ENCODE data around the gene HIVEP3. TPM values are rescaled to one million over a fixed set of nuclear protein-coding genes. Genes with fewer than 3 reads are reported as not detected.

HIVEP3 gene
- total and polyA plus RNA-seq, 11 donors, result 3.2 to 11.9 (median 5.0) TPM

GRCh38 chr1:41715441-41716095 lies 203.2 kb downstream of the HIVEP3 start:
- 96 to 99% (median 97%) methylated on average over 8 of the region's 8 CpGs for WGBS, 4 donors
- Histone ChIP-seq H3K4me1 (peaks cover 0 to 28% (median 11%) of the 10 kb centered on the region in 12 donors), H3K4me3 (no peak overlapping the region), H3K9me3 (no peaks in the 10 kb centered on the region), H3K36me3 (no peaks in the 10 kb centered on the region), H3K27ac (no peak overlapping the region), H3K27me3 (no peaks in the 10 kb centered on the region)
- intact Hi-C loops (cut with DNase I), result no loop called here
- TF ChIP-seq CTCF (IDR thresholded peaks at IDR 0.05) (no peak), POLR2A (IDR thresholded peaks at IDR 0.05) (no peak)
- DNase-seq (no peak), ATAC-seq (no peak)

GRCh38 chr1:41714638-41715389 lies 203.9 kb downstream of the HIVEP3 start:
- no peaks in the 10 kb centered on the region for H3K36me3 ChIP-seq
- no peak for ATAC-seq
- TF ChIP-seq CTCF (IDR thresholded peaks at IDR 0.05) (no peak), POLR2A (IDR thresholded peaks at IDR 0.05) (no peak)
- H3K27ac ChIP-seq, result no peak overlapping the region
- H3K4me1 ChIP-seq, result peaks cover 0 to 26% (median 11%) of the 10 kb centered on the region in 12 donors
- no peak for DNase-seq
- WGBS, 4 donors, result 68 to 82% (median 74%) methylated on average over 9 of the region's 9 CpGs
- intact Hi-C loops (cut with DNase I), result no loop called here
- H3K27me3 ChIP-seq, result no peaks in the 10 kb centered on the region
- no peaks in the 10 kb centered on the region for H3K9me3 ChIP-seq
- H3K4me3 ChIP-seq, result no peak overlapping the region

- no peaks in the 10 kb centered on the region for H3K36me3 ChIP-seq
- WGBS, 4 donors, result 77 to 85% (median 79%) methylated on average over 6 of the region's 6 CpGs
- peak in 1 of 4 donors; percentile 29 for ATAC-seq
- DNase-seq, result no peak
- H3K27me3 ChIP-seq, result no peaks in the 10 kb centered on the region
- H3K4me3 ChIP-seq, result no peak overlapping the region
- intact Hi-C loops (cut with DNase I), result no loop called here
- no peaks in the 10 kb centered on the region for H3K9me3 ChIP-seq
- no peak overlapping the region for H3K27ac ChIP-seq
- no peak for TF ChIP-seq POLR2A (IDR thresholded peaks at IDR 0.05)
- no peak for TF ChIP-seq CTCF (IDR thresholded peaks at IDR 0.05)
- H3K4me1 ChIP-seq, result peaks cover 0 to 28% (median 11%) of the 10 kb centered on the region in 12 donors
Measured at GRCh38 chr1:41713557-41714327, 205.0 kb downstream of the HIVEP3 start.

- ATAC-seq (peak in 2 of 4 donors; percentile 9 to 10), DNase-seq (no peak)
- no peak overlapping the region for H3K4me3 ChIP-seq
- 74 to 85% (median 83%) methylated on average over 5 of the region's 5 CpGs for WGBS, 4 donors
- no peaks in the 10 kb centered on the region for H3K36me3 ChIP-seq
- H3K27ac ChIP-seq, result peak overlapping the region in 2 of 12 donors; percentile 8 to 34
- H3K27me3 ChIP-seq, result no peaks in the 10 kb centered on the region
- peaks cover 0 to 29% (median 11%) of the 10 kb centered on the region in 12 donors for H3K4me1 ChIP-seq
- H3K9me3 ChIP-seq, result no peaks in the 10 kb centered on the region
- no peak for TF ChIP-seq CTCF (IDR thresholded peaks at IDR 0.05)
- no peak for TF ChIP-seq POLR2A (IDR thresholded peaks at IDR 0.05)
- intact Hi-C loops (cut with DNase I), result no loop called here
Measured at GRCh38 chr1:41713141-41713540, 205.6 kb downstream of the HIVEP3 start.

Measured in heart left ventricle (tissue), 16 donors.